Stimulated activated CD4-positive, alpha-beta T cell treated with anti-CD3 and anti-CD28 coated beads, Interleukin-1b, Interleukin-23, amount 100 ng/mL, for 1 hour (primary cell): Measurements from ENCODE around the gene SLN.

Source experiments
- DNase-seq, 2 donors: peaks; one replicate each; pipeline ENCODE4 v3.0.0-alpha.2; 2020; ENCODE audit warnings: low read depth in 2 of 2

Gene SLN

DNA sequence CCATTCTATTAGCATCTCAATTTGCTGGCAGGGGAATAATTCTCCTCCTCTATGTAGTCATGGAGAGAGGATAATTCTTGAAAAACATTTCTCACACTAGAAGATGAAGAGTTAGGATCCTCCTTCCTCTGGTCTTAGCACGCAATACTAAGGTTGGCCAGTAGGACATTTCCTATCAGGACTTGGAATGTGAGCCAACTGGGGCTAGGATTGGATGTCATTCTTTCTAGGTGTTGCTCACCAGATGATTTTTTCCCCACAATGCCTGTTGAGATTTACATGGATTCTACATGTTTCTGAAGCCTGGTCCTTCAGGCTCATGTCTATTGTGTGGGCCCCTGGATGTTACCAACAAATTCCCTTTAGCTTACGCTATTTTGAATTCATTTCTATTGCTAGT, 28.0 kb downstream of the SLN start:
- DNase-seq = no peak

- DNase-seq = no peak
Measured at GRCh38 chr11:107683061-107683460, 28.8 kb downstream of the SLN start.

DNA sequence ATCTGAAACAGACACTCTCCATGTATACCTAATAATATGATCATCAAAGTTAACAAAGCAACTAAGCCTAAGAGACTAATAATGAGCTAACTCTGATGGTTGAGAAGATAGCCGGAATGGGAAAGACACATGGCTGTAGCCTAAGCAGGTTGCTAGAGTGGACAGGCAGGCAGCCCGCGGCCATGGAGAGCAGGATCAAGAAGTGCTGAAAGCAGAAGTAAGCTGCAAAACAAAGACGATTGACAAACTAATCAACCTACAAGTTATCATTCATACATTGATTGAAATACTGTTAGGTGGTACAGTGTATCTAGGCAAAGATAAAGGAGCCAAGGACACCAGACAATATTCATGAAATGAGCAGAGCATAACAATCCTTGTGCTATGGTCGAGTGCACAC, 29.3 kb downstream of the SLN start:
- no peak for DNase-seq

DNA sequence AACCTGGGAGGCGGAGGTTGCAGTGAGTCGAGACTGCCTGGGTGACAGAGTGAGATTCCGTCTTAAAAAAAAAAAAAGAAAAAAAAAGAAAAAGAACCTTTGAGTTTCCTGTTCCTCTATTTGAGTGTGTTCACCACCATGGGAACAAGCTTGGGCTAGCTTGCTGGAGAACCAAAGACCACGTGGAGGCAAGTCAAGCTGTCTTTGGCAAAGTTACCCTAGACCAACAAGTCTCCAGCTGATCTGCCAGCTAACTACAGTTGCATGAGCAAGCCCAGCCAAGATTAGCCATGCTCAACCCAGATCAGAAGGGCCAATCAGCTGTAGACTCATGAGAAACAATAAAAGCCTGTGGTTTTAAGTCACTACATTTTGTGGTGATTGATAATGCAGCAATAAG, 29.7 kb downstream of the SLN start:
- no peak for DNase-seq

DNA sequence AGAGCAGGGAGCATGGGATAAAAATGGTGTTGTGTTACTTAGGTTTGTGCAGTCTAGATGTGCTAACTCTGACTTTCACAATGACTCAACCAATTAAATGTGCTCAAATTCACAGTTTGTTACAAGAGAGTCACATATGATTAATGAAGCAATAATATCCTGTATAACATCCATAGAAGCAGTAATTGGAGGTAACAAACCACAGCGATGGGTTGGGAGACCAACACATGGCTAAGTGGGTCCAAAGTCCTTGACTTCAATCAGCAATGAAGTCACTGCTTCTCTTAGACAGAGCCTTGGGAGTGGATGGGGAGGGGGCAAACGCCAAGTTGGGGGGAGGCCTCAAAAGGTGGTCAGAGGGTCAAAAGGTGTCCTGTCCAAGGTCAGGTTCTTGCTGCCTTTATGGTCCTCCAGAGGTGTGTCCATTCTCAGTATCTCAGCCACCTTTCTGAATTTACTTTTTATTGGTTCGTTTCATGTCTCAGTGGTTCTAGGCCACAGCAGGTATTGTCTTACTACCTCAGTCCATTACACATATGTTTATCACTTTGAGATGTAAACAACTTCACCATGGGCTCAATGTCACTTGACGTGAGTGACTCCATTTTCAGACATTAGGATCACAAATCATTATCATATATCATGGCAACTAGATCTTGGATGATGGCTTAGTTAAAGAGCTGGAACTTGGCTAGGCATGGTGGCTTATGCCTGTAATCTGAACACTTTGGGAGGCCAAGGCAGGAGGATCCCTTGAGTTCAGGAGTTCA, 32.4 kb downstream of the SLN start:
- DNase-seq = no peak

DNA sequence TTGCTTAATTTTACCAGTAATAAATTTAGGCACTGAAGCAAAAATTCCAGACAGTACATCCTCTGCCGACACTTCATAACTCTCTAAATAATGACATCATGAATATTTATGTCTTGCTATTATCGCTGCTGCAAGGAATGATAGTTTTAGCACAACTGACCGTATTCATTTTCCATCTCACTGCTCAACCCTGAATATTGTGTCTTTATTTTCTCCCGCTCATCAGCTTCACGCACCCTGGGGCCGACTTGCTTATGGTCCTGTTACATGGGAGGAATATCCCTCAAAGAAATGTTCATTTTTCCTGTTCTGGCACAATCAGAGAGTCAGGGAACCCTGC, 33.3 kb downstream of the SLN start:
- no peak for DNase-seq

DNA sequence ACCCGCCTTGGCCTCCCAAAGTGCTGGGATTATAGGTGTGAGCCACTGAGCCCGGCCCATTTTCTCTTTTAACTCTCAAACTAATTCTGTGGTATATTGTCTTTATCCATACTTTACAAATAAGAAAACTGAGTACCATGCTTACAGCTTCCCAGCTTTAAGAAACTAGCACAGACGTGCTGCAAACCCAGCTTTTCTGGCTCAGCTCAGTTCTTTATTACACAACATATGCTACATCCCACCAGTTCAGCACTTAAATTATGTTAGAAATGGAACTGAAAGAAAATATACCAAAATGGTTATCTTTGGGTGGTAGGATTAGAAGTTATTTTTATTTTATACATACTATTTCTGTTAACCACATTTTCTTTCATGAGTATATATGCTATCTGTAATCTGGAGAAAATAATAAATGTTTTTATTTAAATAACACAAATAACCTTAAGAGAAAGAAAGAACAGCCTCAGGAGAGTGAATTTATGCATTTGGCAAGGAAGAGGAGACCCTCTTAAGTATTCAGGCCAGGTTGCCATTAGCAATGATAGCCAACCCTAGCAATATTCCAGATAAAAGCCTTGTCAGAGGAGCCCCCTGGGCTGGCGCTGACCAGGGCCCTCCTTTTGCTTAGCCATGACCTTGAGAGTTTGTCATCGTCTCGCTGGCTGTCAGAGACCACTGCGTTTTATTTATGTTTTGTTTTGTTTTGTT, 33.8 kb downstream of the SLN start:
- no peak for DNase-seq

GRCh38 chr11:107676336-107677057, 35.4 kb downstream of the SLN start:
- DNase-seq = no peak

DNA sequence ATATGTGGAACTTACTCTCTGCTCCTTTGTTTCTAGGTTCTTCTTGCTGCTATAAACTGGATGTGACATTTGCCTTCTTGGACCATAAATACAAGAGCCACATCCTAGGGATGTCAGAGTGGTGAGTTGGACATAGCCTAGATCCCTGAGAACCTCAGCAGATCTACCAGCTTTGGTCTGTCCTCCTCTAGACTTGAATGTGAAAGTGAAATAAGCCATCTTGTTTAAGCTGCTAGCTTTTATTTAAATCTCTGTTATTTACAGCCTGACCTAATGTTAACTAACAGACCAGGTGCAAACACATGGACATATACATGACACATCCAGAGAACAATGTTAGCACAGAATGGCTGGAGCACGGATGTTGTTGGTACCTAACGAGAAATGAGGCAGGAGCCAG, 36.0 kb downstream of the SLN start:
- no peak for DNase-seq

- no peak for DNase-seq
Measured at GRCh38 chr11:107669893-107670601, 41.8 kb downstream of the SLN start.

DNA sequence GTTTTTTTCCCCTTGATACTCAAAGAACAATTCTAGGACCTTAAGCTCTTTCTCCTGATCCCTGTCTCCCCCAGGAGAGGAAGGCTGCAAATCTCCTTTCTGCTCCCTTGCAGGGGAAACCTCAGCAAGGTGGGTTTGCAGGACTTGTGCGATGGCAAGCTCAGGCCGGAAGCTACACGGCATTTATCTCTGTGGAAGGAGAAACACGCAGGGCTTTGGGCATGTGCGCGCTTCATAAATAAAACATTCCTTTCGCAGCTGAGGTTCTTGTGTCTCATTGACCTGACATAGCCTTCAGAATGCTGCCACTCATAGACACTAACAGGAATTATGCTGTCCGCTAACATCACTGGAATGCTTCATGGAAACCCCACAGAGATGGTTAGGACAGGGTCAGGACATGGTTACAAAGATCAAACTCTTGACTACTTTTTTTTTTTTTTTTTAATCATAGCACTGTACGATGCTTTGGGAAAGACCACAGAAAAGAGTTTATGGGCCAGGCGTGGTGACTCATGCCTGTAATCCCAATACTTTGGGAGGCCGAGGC, 42.6 kb downstream of the SLN start:
- no peak for DNase-seq

GRCh38 chr11:107666911-107667613, 44.8 kb downstream of the SLN start:
- no peak for DNase-seq

GRCh38 chr11:107665018-107665417, 46.8 kb downstream of the SLN start:
- no peak for DNase-seq

GRCh38 chr11:107661656-107662055, 50.2 kb downstream of the SLN start:
- DNase-seq = no peak

DNA sequence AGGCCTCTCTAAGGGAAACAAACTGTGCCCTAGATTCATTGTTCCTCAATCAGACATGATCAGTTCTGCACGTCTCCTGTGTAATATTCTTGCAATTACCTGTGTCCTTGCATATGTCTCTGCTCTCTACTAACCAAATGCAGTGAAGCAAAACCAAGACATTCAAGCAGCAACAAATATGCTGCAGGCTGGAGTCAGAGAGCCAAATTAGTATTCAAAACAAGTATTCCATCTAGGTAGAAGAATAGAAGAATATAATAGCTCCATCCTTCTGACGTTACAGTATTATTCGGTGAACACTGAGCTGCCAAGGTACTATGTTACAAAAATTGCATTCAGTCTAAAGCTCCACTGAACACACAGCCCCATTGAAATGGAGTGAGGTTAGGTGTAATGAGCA, 51.8 kb downstream of the SLN start:
- DNase-seq = no peak

- DNase-seq = no peak
Measured at GRCh38 chr11:107659310-107659709, 52.5 kb downstream of the SLN start.
